Left lung (tissue), 10 donors: ENCODE measurements around the gene GSK3A. TPM values are rescaled to one million over a fixed set of nuclear protein-coding genes. Genes with fewer than 3 reads are reported as not detected.

ENCODE experiments used
- ATAC-seq: fragments of 200-7000 bp; cut with Tn5 transposase; one replicate; pipeline ENCODE4 v1.9.1; 2020; ENCODE audit warnings: moderate library complexity
- DNase-seq, 4 donors: peaks; one replicate each; pipeline ENCODE4 v3.0.0-alpha.2; 2013 to 2020
- H3K27ac ChIP-seq, 2 donors: fragments of 200-600 bp; sonication (generic) in 1 of 2; one replicate each; pipeline versions ENCODE4 v1.5.0 to v1.8.0; 2020 to 2021
- H3K27me3 ChIP-seq, 2 donors: fragments of 200-600 bp; sonication (generic) in 1 of 2; one replicate each; pipeline versions ENCODE4 v1.5.0 to v1.8.0; 2020 to 2021
- H3K36me3 ChIP-seq, 2 donors: fragments of 200-600 bp; sonication (generic) in 1 of 2; one replicate each; pipeline versions ENCODE4 v1.5.0 to v1.8.0; 2020 to 2021
- H3K4me1 ChIP-seq, 2 donors: fragments of 200-600 bp; one replicate each; pipeline ENCODE4 v1.8.0; 2021
- H3K4me3 ChIP-seq, 2 donors: fragments of 200-600 bp; sonication (generic) in 1 of 2; one replicate each; pipeline versions ENCODE4 v1.5.0 to v1.8.0; 2020 to 2021; ENCODE audit warnings: mild to moderate bottlenecking in 1 of 2
- H3K9me3 ChIP-seq, 2 donors: fragments of 200-600 bp; sonication (generic) in 1 of 2; one replicate each; pipeline versions ENCODE4 v1.5.0 to v1.8.0; 2020 to 2021
- CTCF ChIP-seq, 2 donors: fragments of 200-600 bp; sonication (generic) in 1 of 2; IDR thresholded peaks; one replicate each; pipeline versions ENCODE4 v1.5.0 to v1.8.0; 2021; ENCODE audit warnings: antibody characterized with exemption in 2 of 2
- intact Hi-C, 2 donors: fragments of 100-400 bp; cut with DNase I; formaldehyde crosslinking; loops; one replicate each; pipeline versions ENCODE4 v1.11.2 to v1.14.2; 2022
- polyA plus RNA-seq, 6 donors: library from polyadenylated mRNA; unstranded; fragments of 120-200 nt; gene quantifications; one replicate each; pipeline ENCODE4 v1.2.1, GENCODE V29; 2013; ENCODE audit not compliant: insufficient read length in 6 of 6
- total RNA-seq, 2 donors: library from RNA; stranded (reverse); fragmentation: NEBNext Ultra II Directional; extraction: Animal tissue kit (Norgen Biotek cat#: 25700); gene quantifications; one replicate each; pipeline ENCODE4 v1.2.1, GENCODE V29; 2021
- donor health status: DM: no; HTN: yes; CAD: no.
- donor health status: DM: no; HTN: no; CAD: no.

Gene GSK3A
- total and polyA plus RNA-seq, 8 donors: 33.4 to 67.4 (median 61.1) TPM

GRCh38 chr19:42255766-42256745 lies 13.7 kb upstream of the GSK3A start:
- no peak for TF ChIP-seq CTCF (IDR thresholded peaks at IDR 0.05)
- peak; percentile 10 for ATAC-seq
- H3K4me3 ChIP-seq: peak overlapping the region; percentile 98 to 100
- no peaks in the 10 kb centered on the region for H3K36me3 ChIP-seq
- peak overlapping the region; percentile 95 to 98 for H3K27ac ChIP-seq
- peaks cover 0 to 19% of the 10 kb centered on the region in 2 donors for H3K27me3 ChIP-seq
- peaks cover 16 to 39% of the 10 kb centered on the region in 2 donors for H3K4me1 ChIP-seq
- intact Hi-C loops: no loop called here
- H3K9me3 ChIP-seq: no peaks in the 10 kb centered on the region
- DNase-seq: peak in 2 of 4 donors; percentile 47 to 64

- Histone ChIP-seq H3K36me3 (peaks cover 0 to 3% of the 10 kb centered on the region in 2 donors), H3K4me1 (peaks cover 24 to 49% of the 10 kb centered on the region in 2 donors), H3K27ac (peak within 1 kb of the TSS; percentile 95 to 98), H3K4me3 (peak within 1 kb of the TSS; percentile 98 to 100), H3K27me3 (peaks cover 0 to 19% of the 10 kb centered on the region in 2 donors), H3K9me3 (no peaks in the 10 kb centered on the region)
- DNase-seq (peak; percentile 94 to 98 (median 95)), ATAC-seq (peak; percentile 83)
- peak in 1 of 2 donors; percentile 14 for TF ChIP-seq CTCF (IDR thresholded peaks at IDR 0.05)
- intact Hi-C loops: loop anchor here in 1 of 2 donors (5.0 kb wide), 1 partner anchor 32 kb away; no protein-coding TSS in a partner anchor
Measured at GRCh38 chr19:42254850-42255765, 12.7 kb upstream of the GSK3A start, which contains the start of gene ERF. TSS of gene ERF (minus strand) at chr19:42255128. CDS start at chr19:42254999, 129 bp downstream.

GRCh38 chr19:42254089-42254849 lies 11.9 kb upstream of the GSK3A start:
- no peak for TF ChIP-seq CTCF (IDR thresholded peaks at IDR 0.05)
- peak; percentile 84 to 91 (median 84) for DNase-seq
- peak; percentile 39 for ATAC-seq
- Histone ChIP-seq H3K4me1 (peaks cover 24 to 51% of the 10 kb centered on the region in 2 donors), H3K9me3 (no peaks in the 10 kb centered on the region), H3K36me3 (peaks cover 0 to 11% of the 10 kb centered on the region in 2 donors), H3K27ac (peak overlapping the region; percentile 95 to 98), H3K4me3 (peak overlapping the region; percentile 98 to 100), H3K27me3 (peaks cover 0 to 19% of the 10 kb centered on the region in 2 donors)
- intact Hi-C loops: loop anchor here in 1 of 2 donors (5.0 kb wide), 1 partner anchor 33 kb away; no protein-coding TSS in a partner anchor

GRCh38 chr19:42253245-42254088 lies 11.1 kb upstream of the GSK3A start:
- H3K9me3 ChIP-seq: no peaks in the 10 kb centered on the region
- ATAC-seq (peak; percentile 20), DNase-seq (peak; percentile 53 to 92 (median 72))
- H3K36me3 ChIP-seq: peaks cover 0 to 19% of the 10 kb centered on the region in 2 donors
- H3K27ac ChIP-seq: peak overlapping the region; percentile 95 to 98
- peaks cover 24 to 51% of the 10 kb centered on the region in 2 donors for H3K4me1 ChIP-seq
- no peak for TF ChIP-seq CTCF (IDR thresholded peaks at IDR 0.05)
- peak overlapping the region; percentile 98 to 100 for H3K4me3 ChIP-seq
- H3K27me3 ChIP-seq: peaks cover 0 to 19% of the 10 kb centered on the region in 2 donors
- intact Hi-C loops: loop anchor here in 1 of 2 donors (5.0 kb wide), 1 partner anchor 34 kb away; no protein-coding TSS in a partner anchor
